Measurements from ENCODE around the gene UBIAD1. TPM values are rescaled to one million over a fixed set of nuclear protein-coding genes. Genes with fewer than 3 reads are reported as not detected.

UBIAD1 gene
- total and polyA plus RNA-seq, 2 of the 4 experiments (the other 2 are of a cell fraction) = 6.3 to 9.5 TPM

- intact Hi-C loops (cut with micrococcal nuclease) = loop anchor here (10.0 kb wide), 1 partner anchor 208 kb away; the partner anchor contains the start of gene DISP3
- 91% methylated on average over 5 of the region's 12 CpGs; no CpG with 5 or more reads in 1 of the 2 experiments for WGBS, 2 experiments (ENCODE audit: extremely low coverage in 2 of 2, insufficient read length in 1 of 2)
- in situ Hi-C loops (cut with MboI; ENCODE audit: low sequenced_read_pairs) = no loop called here
These were observed 6.5 kb upstream of the UBIAD1 start for GRCh38 chr1:11266268-11267074.

More at GRCh38 chr1:11266268-11267074, 6.5 kb upstream of the UBIAD1 start:
- Histone ChIP-seq H2BK120ac (ENCODE audit: low read depth, low read length) (no peak overlapping the region), H4K91ac (ENCODE audit: insufficient read depth, low read depth, low read length) (no peak overlapping the region), H4K20me1 (ENCODE audit: insufficient read depth, low read length) (no peaks in the 10 kb centered on the region), H4K8ac (ENCODE audit: low read depth in 2 of 2, low read length in 2 of 2) (no peak overlapping the region), H3K4ac (ENCODE audit: low read depth, low read length) (no peak overlapping the region), H2BK5ac (ENCODE audit: low read depth, low read length, poor library complexity, severe bottlenecking) (no peak overlapping the region), H3K23ac (ENCODE audit: low read depth, low read length) (no peak overlapping the region), H2AK5ac (ENCODE audit: low read depth, low read length) (peak overlapping the region; percentile 63; the same call in 1 of the 2 replicates), H2AFZ (replicated peaks; ENCODE audit: low read length, poor library complexity) (peak overlapping the region; percentile 21), H3K4me3 (ENCODE audit: insufficient read depth, low read depth, low read length) (no peak overlapping the region), H3K36me3 (ENCODE audit: control insufficient read depth, insufficient read depth, low read length) (no peaks in the 10 kb centered on the region), H3K9me3 (ENCODE audit: control insufficient read depth, insufficient read depth, low read length) (no peaks in the 10 kb centered on the region), H2BK20ac (ENCODE audit: low read depth, low read length) (no peak overlapping the region), H3K56ac (ENCODE audit: extremely low read depth, insufficient read depth, low read length) (no peak overlapping the region), H3K9ac (ENCODE audit: low read depth, low read length) (no peak overlapping the region), H3K14ac (replicated peaks; ENCODE audit: low read depth, low read length) (no peak overlapping the region), H2AK9ac (replicated peaks; ENCODE audit: low read depth, low read length, poor library complexity) (peak overlapping the region; percentile 37), H3K18ac (ENCODE audit: low read depth, low read length) (no peak overlapping the region), H3K9me1 (ENCODE audit: insufficient read depth, low read length) (peaks cover 7% of the 10 kb centered on the region), H2BK15ac (ENCODE audit: low read depth, low read length) (no peak overlapping the region), H3K4me1 (ENCODE audit: control insufficient read depth, insufficient read depth, low read length) (no peaks in the 10 kb centered on the region), H3K79me1 (ENCODE audit: low read depth in 1 of 2, low read length in 2 of 2) (peaks cover 4 to 10% of the 10 kb centered on the region in 2 experiments; a peak in 1 of 4 replicates), H3K4me2 (ENCODE audit: low read depth, low read length) (no peak overlapping the region), H3K27me3 (ENCODE audit: control insufficient read depth, insufficient read depth, low read length) (no peaks in the 10 kb centered on the region), H4K5ac (ENCODE audit: low read depth, low read length) (no peak overlapping the region), H3K27ac (ENCODE audit: insufficient read depth, low read length) (no peak overlapping the region)
- dilution Hi-C loops (cut with HindIII; ENCODE audit: low sequenced_read_pairs, unreplicated experiment) = no loop called here
- DNase-seq (no peak), ATAC-seq (ENCODE audit: low read depth) (no peak)
- no peak for TF ChIP-seq CTCF (conservative IDR thresholded peaks at IDR 0.05; ENCODE audit: low read depth, low read length)
- no peak for TF ChIP-seq MAFK (IDR thresholded peaks at IDR 0.05; ENCODE audit: low read depth, low read length)
- no peak for TF ChIP-seq BHLHE40 (IDR thresholded peaks at IDR 0.05; ENCODE audit: low read depth, low read length)
- no peak for TF ChIP-seq NFE2L2 (IDR thresholded peaks at IDR 0.05; ENCODE audit: low read depth, low read length)
- no peak for TF ChIP-seq RAD21 (IDR thresholded peaks at IDR 0.05; ENCODE audit: low read length)
- TF ChIP-seq FOS (IDR thresholded peaks at IDR 0.05; ENCODE audit: low read depth, low read length) = no peak
- TF ChIP-seq CEBPB (IDR thresholded peaks at IDR 0.05; ENCODE audit: low read depth, low read length) = no peak
- TF ChIP-seq CHD1 (IDR thresholded peaks at IDR 0.05; ENCODE audit: low read depth, low read length) = no peak
- TF ChIP-seq MAZ (IDR thresholded peaks at IDR 0.05; ENCODE audit: borderline replicate concordance, low read depth, low read length) = no peak
- TF ChIP-seq SMC3 (IDR thresholded peaks at IDR 0.05; ENCODE audit: low read depth, low read length) = no peak
- TF ChIP-seq ELK1 (IDR thresholded peaks at IDR 0.05; ENCODE audit: borderline replicate concordance, low read depth, low read length) = no peak
- TF ChIP-seq RFX5 (IDR thresholded peaks at IDR 0.05; ENCODE audit: low read depth, low read length) = no peak
- no TSS peak for BruUV-seq (replicated peaks)
- CTCF ChIA-PET = no interaction called here
- POLR2A ChIA-PET (ENCODE audit: unreplicated experiment) = no interaction called here
